Tibial nerve (tissue), 4 donors: ENCODE measurements around the gene SLC5A5.

ENCODE experiments used
- EP300 ChIP-seq, 2 donors: sonication (generic); formaldehyde crosslinking; IDR thresholded peaks; one replicate each; pipeline ENCODE4 v1.6.1; 2017; ENCODE audit warnings: antibody characterized with exemption in 2 of 2, mild to moderate bottlenecking in 1 of 2
- POLR2A ChIP-seq, 2 donors: fragments of 450-650 bp; IDR thresholded peaks; one replicate each; pipeline ENCODE4 v1.6.1; 2017; ENCODE audit warnings: antibody characterized with exemption in 2 of 2, mild to moderate bottlenecking in 2 of 2, moderate library complexity in 2 of 2
- TF ChIP-seq, protein P1 (sequence below), 5 experiments: fragments of 200-600 bp in 3 of 5; fragments of 450-650 bp in 2 of 5; sonication (generic) in 3 of 5; IDR thresholded peaks; one replicate each; pipeline ENCODE4 v1.5.1; 2016 to 2019; ENCODE audit warnings: antibody characterized with exemption in 5 of 5, mild to moderate bottlenecking in 3 of 5, moderate library complexity in 2 of 5

DNA sequence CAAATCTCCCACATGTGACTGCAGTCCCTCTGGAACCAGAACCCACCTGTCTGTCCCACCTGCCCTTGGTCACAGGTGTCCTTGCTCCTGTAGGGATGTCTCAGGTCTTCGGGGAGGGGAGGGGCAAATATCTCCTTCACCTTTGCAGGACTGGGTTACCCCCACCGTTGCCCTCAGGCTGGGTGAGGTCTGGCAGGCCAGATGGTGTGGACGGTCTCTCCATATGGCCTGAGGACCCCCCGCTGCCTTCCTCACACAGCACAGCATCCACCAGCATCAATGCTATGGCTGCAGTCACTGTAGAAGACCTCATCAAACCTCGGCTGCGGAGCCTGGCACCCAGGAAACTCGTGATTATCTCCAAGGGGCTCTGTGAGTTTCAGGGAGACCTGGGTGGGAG is 10.0 kb downstream of the SLC5A5 start:
- TF ChIP-seq, protein P1, sequence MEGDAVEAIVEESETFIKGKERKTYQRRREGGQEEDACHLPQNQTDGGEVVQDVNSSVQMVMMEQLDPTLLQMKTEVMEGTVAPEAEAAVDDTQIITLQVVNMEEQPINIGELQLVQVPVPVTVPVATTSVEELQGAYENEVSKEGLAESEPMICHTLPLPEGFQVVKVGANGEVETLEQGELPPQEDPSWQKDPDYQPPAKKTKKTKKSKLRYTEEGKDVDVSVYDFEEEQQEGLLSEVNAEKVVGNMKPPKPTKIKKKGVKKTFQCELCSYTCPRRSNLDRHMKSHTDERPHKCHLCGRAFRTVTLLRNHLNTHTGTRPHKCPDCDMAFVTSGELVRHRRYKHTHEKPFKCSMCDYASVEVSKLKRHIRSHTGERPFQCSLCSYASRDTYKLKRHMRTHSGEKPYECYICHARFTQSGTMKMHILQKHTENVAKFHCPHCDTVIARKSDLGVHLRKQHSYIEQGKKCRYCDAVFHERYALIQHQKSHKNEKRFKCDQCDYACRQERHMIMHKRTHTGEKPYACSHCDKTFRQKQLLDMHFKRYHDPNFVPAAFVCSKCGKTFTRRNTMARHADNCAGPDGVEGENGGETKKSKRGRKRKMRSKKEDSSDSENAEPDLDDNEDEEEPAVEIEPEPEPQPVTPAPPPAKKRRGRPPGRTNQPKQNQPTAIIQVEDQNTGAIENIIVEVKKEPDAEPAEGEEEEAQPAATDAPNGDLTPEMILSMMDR (IDR thresholded peaks at IDR 0.05): no peak
- TF ChIP-seq POLR2A (IDR thresholded peaks at IDR 0.05): no peak
- no peak for TF ChIP-seq EP300 (IDR thresholded peaks at IDR 0.05)
